ENCODE results near the gene CNGB1. TPM values are rescaled to one million over a fixed set of nuclear protein-coding genes. Genes with fewer than 3 reads are reported as not detected.

Gene CNGB1
- total RNA-seq, 1 donor from 2014 or later = not detected

DNA sequence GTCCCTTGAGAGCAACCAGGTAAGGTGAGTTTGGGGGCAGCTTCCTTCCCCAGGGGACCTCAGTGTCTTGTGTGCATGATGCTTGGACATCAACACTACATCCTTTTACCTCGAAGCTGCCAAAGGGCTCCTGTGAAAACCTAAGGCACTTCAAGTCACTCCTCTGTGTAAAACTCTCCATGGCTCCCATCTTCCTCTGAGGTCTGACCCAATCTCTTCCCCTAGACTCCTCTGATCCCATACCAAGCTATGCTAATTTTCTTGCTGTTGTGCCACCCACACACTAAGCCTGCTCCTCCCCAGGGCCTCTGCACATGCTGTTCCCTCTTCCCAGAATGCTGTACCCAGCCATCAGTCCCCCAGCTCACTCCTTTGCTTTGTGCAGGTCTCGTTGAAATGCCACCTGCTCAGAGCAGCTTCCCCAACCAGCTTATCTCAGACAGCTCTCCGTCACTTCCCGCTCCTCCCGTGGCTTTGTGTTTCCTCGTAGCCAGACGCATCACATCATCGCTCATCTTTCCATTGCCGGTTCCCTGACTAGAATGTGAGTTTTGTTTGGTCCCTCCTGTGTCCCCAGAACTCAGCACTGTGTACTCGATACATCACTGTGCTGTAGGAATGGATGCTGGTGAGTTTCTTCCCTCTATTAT lies 78.4 kb downstream of the CNGB1 start:
- Mint-ChIP-seq H3K4me3 (ENCODE audit: unreplicated experiment) (no peak overlapping the region), H3K27me3 (ENCODE audit: low read depth) (peaks cover 29% of the 10 kb centered on the region), H3K9me3 (ENCODE audit: low read depth) (no peaks in the 10 kb centered on the region), H3K4me1 (ENCODE audit: low read depth) (peaks cover 3% of the 10 kb centered on the region), H3K27ac (ENCODE audit: unreplicated experiment) (no peak overlapping the region), H3K36me3 (ENCODE audit: low read depth) (no peaks in the 10 kb centered on the region)
- no peak for DNase-seq (ENCODE audit: low spot score)
- TF ChIP-seq, protein P1, sequence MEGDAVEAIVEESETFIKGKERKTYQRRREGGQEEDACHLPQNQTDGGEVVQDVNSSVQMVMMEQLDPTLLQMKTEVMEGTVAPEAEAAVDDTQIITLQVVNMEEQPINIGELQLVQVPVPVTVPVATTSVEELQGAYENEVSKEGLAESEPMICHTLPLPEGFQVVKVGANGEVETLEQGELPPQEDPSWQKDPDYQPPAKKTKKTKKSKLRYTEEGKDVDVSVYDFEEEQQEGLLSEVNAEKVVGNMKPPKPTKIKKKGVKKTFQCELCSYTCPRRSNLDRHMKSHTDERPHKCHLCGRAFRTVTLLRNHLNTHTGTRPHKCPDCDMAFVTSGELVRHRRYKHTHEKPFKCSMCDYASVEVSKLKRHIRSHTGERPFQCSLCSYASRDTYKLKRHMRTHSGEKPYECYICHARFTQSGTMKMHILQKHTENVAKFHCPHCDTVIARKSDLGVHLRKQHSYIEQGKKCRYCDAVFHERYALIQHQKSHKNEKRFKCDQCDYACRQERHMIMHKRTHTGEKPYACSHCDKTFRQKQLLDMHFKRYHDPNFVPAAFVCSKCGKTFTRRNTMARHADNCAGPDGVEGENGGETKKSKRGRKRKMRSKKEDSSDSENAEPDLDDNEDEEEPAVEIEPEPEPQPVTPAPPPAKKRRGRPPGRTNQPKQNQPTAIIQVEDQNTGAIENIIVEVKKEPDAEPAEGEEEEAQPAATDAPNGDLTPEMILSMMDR (IDR thresholded peaks at IDR 0.05) = no peak

DNA sequence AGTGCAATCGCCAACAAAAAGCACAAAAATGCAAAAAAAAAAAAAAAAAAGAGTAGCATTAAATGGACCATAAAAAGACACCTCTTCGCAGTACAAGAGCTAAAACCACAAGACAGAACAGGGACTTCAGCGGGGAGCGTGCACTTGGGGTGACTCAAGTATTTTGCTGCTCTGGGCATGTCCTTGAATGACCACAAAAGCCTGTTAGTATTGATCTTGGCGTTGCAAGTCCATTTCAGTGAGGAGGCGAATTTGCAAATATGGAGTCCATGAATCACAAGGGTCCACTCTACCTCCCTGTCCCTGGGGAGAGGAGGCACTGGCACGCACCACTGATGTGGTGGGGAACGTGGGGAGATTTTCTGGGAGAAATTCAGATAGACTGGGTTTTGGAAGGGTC lies 78.9 kb downstream of the CNGB1 start:
- no peaks in the 10 kb centered on the region for H3K36me3 Mint-ChIP-seq (ENCODE audit: low read depth)
- no peak for DNase-seq (ENCODE audit: low spot score)
- TF ChIP-seq, protein P1 (IDR thresholded peaks at IDR 0.05) = no peak
- no peak overlapping the region for H3K27ac Mint-ChIP-seq (ENCODE audit: unreplicated experiment)
- H3K27me3 Mint-ChIP-seq (ENCODE audit: low read depth) = peaks cover 32% of the 10 kb centered on the region
- H3K4me3 Mint-ChIP-seq (ENCODE audit: unreplicated experiment) = no peak overlapping the region
- H3K4me1 Mint-ChIP-seq (ENCODE audit: low read depth) = peaks cover 3% of the 10 kb centered on the region
- no peaks in the 10 kb centered on the region for H3K9me3 Mint-ChIP-seq (ENCODE audit: low read depth)

DNA sequence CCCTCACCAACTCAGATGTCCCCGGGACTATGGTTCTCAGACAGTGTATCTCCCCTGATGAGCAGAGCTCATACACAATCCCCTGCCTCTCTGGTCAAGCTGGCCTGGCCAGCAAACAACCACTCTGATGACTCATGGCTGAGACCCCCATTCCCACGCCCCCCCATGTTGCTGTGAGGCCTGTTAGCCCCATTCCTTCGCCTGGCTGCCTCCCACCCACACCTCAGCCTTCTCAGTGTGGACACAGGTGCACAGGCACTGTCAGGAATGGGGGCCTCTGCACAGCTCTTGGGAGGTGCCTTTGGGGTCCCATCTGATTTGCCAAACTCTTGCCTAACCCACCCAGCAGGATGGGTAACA lies 80.2 kb downstream of the CNGB1 start:
- H3K4me1 Mint-ChIP-seq (ENCODE audit: low read depth) = peaks cover 3% of the 10 kb centered on the region
- H3K36me3 Mint-ChIP-seq (ENCODE audit: low read depth) = no peaks in the 10 kb centered on the region
- no peaks in the 10 kb centered on the region for H3K9me3 Mint-ChIP-seq (ENCODE audit: low read depth)
- TF ChIP-seq, protein P1 (IDR thresholded peaks at IDR 0.05) = no peak
- DNase-seq (ENCODE audit: low spot score) = no peak
- H3K27me3 Mint-ChIP-seq (ENCODE audit: low read depth) = peaks cover 32% of the 10 kb centered on the region
- H3K4me3 Mint-ChIP-seq (ENCODE audit: unreplicated experiment) = no peak overlapping the region
- no peak overlapping the region for H3K27ac Mint-ChIP-seq (ENCODE audit: unreplicated experiment)

DNA sequence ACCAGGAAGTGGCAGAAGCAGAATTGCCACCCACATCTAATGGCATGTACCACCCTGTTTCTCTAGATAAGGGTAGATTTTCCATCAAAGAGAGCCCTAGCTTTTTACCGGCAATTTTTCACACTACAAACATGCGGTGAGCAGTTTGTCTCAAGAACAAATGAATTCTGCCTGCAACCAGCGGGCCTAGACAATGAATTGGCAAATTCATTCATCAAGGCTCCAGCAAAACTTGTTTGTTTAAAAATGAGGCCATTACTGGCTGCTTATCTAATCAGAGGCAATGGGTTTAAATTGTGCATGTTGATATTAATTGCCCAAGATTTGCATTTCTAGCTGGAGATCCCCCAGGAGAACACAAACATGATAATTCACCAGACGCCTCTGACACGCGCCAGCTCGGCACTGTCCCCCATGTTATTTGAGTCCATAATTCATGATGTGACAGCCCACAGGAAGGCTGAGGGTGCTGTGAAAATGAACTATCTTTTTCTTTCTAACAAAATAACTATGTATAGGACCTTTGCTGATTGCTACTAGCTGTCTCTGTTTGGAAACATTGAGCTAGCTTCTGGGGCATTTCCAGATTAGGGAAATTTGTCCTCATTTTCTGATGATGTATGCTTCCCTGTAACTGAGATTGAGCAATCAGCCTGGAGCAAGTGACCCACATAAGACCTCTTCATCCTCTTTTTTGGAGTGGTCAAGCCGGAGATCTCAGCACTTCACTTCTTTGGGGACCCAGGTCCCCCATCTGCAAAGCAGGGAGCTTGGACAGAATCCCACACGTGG lies 80.8 kb downstream of the CNGB1 start:
- Mint-ChIP-seq H3K4me1 (ENCODE audit: low read depth) (peaks cover 3% of the 10 kb centered on the region), H3K27ac (ENCODE audit: unreplicated experiment) (no peak overlapping the region), H3K27me3 (ENCODE audit: low read depth) (peaks cover 32% of the 10 kb centered on the region)

DNA sequence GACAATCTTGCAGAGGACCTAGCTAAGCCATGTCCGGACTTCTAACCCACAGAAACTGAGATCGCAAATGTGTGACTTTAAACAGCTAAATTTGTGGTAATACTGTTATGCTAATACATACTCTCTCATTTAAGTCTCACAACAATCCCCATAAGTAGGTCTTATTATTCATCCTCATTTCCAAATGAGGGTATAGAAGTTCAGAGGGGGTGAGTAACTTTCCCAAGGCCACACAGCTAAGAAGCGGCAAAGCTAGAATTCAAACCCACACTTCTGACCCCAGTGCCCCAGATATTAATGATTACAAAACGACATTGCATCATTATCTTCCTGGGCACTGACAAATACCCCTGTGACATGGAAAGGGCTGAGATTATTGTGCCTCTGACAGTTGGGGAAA lies 81.4 kb downstream of the CNGB1 start:
- Mint-ChIP-seq H3K27ac (ENCODE audit: unreplicated experiment) (no peak overlapping the region), H3K27me3 (ENCODE audit: low read depth) (peaks cover 35% of the 10 kb centered on the region), H3K4me1 (ENCODE audit: low read depth) (peaks cover 3% of the 10 kb centered on the region), H3K4me3 (ENCODE audit: unreplicated experiment) (no peak overlapping the region), H3K36me3 (ENCODE audit: low read depth) (no peaks in the 10 kb centered on the region), H3K9me3 (ENCODE audit: low read depth) (no peaks in the 10 kb centered on the region)
- TF ChIP-seq, protein P1 (IDR thresholded peaks at IDR 0.05) = no peak
- no peak for DNase-seq (ENCODE audit: low spot score)

More for the DNA sequence above, 80.8 kb downstream of the CNGB1 start:
- H3K9me3 Mint-ChIP-seq (ENCODE audit: low read depth) = no peaks in the 10 kb centered on the region
- DNase-seq (ENCODE audit: low spot score) = no peak
- no peaks in the 10 kb centered on the region for H3K36me3 Mint-ChIP-seq (ENCODE audit: low read depth)
- H3K4me3 Mint-ChIP-seq (ENCODE audit: unreplicated experiment) = no peak overlapping the region
- TF ChIP-seq, protein P1 (IDR thresholded peaks at IDR 0.05) = no peak

Data from chondrocyte (in vitro differentiated cells).